Measurements from ENCODE around the gene TEX264. TPM values are rescaled to one million over a fixed set of nuclear protein-coding genes. Genes with fewer than 3 reads are reported as not detected.

TEX264 gene
- total and polyA plus RNA-seq, 2 experiments from 2014 or later: 59.6 to 98.7 TPM

GRCh38 chr3:51706021-51706485, 35.0 kb downstream of the TEX264 start:
- H3K36me3 ChIP-seq (replicated peaks; ENCODE audit: insufficient read depth, low read depth): no peaks in the 10 kb centered on the region
- no peak overlapping the region for H3K27ac ChIP-seq
- H2AFZ ChIP-seq: no peak overlapping the region
- peaks cover 19% of the 10 kb centered on the region for H3K27me3 ChIP-seq
- H4K20me1 ChIP-seq (ENCODE audit: insufficient read depth, poor library complexity, severe bottlenecking): peaks cover 10% of the 10 kb centered on the region
- TF ChIP-seq CTCF (IDR thresholded peaks at IDR 0.05; ENCODE audit: poor library complexity): no peak
- no peak for TF ChIP-seq EZH2phosphoT487 (IDR thresholded peaks at IDR 0.05; ENCODE audit: low read depth, severe bottlenecking, unreplicated experiment)
- TF ChIP-seq EZH2 (IDR thresholded peaks at IDR 0.05; ENCODE audit: borderline replicate concordance): no peak
- no peaks in the 10 kb centered on the region for H3K79me2 ChIP-seq
- no peak overlapping the region for H3K4me2 ChIP-seq
- no peaks in the 10 kb centered on the region for H3K9me2 ChIP-seq (replicated peaks; ENCODE audit: insufficient read depth)
- WGBS (ENCODE audit: low lambda C conversion rate, missing lambda C conversion rate): 84% methylated on average over 3 of the region's 3 CpGs
- no peaks in the 10 kb centered on the region for H3K4me1 ChIP-seq (ENCODE audit: insufficient read depth)
- H3K9me3 ChIP-seq (ENCODE audit: low read depth): no peaks in the 10 kb centered on the region
- DNase-seq (ENCODE audit: low spot score): no peak
- H3K4me3 ChIP-seq: no peak overlapping the region

GRCh38 chr3:51706788-51707731, 36.0 kb downstream of the TEX264 start, which contains the start of gene GRM2:
Gene GRM2 (plus strand): TSS chr3:51707068. CDS start chr3:51708984, 1,916 bp downstream.
- Histone ChIP-seq H3K9me3 (ENCODE audit: low read depth) (no peaks in the 10 kb centered on the region), H3K27ac (no peak within 1 kb of the TSS), H3K4me3 (peak within 1 kb of the TSS; percentile 23), H3K27me3 (peaks cover 19% of the 10 kb centered on the region), H4K20me1 (ENCODE audit: insufficient read depth, poor library complexity, severe bottlenecking) (peaks cover 10% of the 10 kb centered on the region), H3K79me2 (no peaks in the 10 kb centered on the region), H3K4me2 (peak within 1 kb of the TSS; percentile 99), H3K9me2 (replicated peaks; ENCODE audit: insufficient read depth) (no peaks in the 10 kb centered on the region), H3K36me3 (replicated peaks; ENCODE audit: insufficient read depth, low read depth) (no peaks in the 10 kb centered on the region), H3K4me1 (ENCODE audit: insufficient read depth) (no peaks in the 10 kb centered on the region), H2AFZ (no peak within 1 kb of the TSS)
- TF ChIP-seq EZH2phosphoT487 (IDR thresholded peaks at IDR 0.05; ENCODE audit: low read depth, severe bottlenecking, unreplicated experiment): no peak
- no peak for TF ChIP-seq EZH2 (IDR thresholded peaks at IDR 0.05; ENCODE audit: borderline replicate concordance)
- TF ChIP-seq CTCF (IDR thresholded peaks at IDR 0.05; ENCODE audit: poor library complexity): no peak
- 3% methylated on average over 26 of the region's 69 CpGs for WGBS (ENCODE audit: low lambda C conversion rate, missing lambda C conversion rate)
- peak; percentile 94 for DNase-seq (ENCODE audit: low spot score)

GRCh38 chr3:51708216-51708845, 37.3 kb downstream of the TEX264 start:
- DNase-seq (ENCODE audit: low spot score): no peak
- Histone ChIP-seq H3K9me2 (replicated peaks; ENCODE audit: insufficient read depth) (no peaks in the 10 kb centered on the region), H3K27me3 (peaks cover 19% of the 10 kb centered on the region), H3K4me1 (ENCODE audit: insufficient read depth) (no peaks in the 10 kb centered on the region), H4K20me1 (ENCODE audit: insufficient read depth, poor library complexity, severe bottlenecking) (peaks cover 10% of the 10 kb centered on the region), H3K9me3 (ENCODE audit: low read depth) (no peaks in the 10 kb centered on the region), H3K4me3 (no peak overlapping the region), H3K4me2 (no peak overlapping the region), H2AFZ (no peak overlapping the region), H3K36me3 (replicated peaks; ENCODE audit: insufficient read depth, low read depth) (no peaks in the 10 kb centered on the region), H3K79me2 (no peaks in the 10 kb centered on the region), H3K27ac (no peak overlapping the region)
- no peak for TF ChIP-seq EZH2 (IDR thresholded peaks at IDR 0.05; ENCODE audit: borderline replicate concordance)
- no peak for TF ChIP-seq EZH2phosphoT487 (IDR thresholded peaks at IDR 0.05; ENCODE audit: low read depth, severe bottlenecking, unreplicated experiment)
- TF ChIP-seq CTCF (IDR thresholded peaks at IDR 0.05; ENCODE audit: poor library complexity): no peak
- 70% methylated on average over 3 of the region's 3 CpGs for WGBS (ENCODE audit: low lambda C conversion rate, missing lambda C conversion rate)
